ENCODE data around the gene MEIS2.

DNA sequence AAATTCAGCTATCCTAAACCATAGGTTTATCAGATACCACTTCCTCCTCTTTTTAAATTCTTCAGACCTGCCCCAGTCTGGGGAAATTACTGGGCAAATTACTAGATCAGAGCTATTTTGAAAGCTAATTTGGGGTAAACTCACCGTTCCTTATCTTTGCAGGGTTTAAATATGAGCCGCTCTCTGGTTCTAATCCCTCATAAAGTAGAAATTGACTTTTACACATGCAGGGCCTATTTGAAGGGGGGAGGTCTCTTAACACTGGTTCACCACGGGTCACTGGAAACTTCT lies 11.0 kb upstream of the MEIS2 start:
- TF ChIP-seq ZSCAN16 (tag by site-specific recombination; IDR thresholded peaks at IDR 0.05): no peak
- TF ChIP-seq, protein P1, sequence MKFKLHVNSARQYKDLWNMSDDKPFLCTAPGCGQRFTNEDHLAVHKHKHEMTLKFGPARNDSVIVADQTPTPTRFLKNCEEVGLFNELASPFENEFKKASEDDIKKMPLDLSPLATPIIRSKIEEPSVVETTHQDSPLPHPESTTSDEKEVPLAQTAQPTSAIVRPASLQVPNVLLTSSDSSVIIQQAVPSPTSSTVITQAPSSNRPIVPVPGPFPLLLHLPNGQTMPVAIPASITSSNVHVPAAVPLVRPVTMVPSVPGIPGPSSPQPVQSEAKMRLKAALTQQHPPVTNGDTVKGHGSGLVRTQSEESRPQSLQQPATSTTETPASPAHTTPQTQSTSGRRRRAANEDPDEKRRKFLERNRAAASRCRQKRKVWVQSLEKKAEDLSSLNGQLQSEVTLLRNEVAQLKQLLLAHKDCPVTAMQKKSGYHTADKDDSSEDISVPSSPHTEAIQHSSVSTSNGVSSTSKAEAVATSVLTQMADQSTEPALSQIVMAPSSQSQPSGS (tag by site-specific recombination; IDR thresholded peaks at IDR 0.05; ENCODE audit: low read depth): no peak
- TF ChIP-seq, protein P2, sequence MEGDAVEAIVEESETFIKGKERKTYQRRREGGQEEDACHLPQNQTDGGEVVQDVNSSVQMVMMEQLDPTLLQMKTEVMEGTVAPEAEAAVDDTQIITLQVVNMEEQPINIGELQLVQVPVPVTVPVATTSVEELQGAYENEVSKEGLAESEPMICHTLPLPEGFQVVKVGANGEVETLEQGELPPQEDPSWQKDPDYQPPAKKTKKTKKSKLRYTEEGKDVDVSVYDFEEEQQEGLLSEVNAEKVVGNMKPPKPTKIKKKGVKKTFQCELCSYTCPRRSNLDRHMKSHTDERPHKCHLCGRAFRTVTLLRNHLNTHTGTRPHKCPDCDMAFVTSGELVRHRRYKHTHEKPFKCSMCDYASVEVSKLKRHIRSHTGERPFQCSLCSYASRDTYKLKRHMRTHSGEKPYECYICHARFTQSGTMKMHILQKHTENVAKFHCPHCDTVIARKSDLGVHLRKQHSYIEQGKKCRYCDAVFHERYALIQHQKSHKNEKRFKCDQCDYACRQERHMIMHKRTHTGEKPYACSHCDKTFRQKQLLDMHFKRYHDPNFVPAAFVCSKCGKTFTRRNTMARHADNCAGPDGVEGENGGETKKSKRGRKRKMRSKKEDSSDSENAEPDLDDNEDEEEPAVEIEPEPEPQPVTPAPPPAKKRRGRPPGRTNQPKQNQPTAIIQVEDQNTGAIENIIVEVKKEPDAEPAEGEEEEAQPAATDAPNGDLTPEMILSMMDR (tag by site-specific recombination; IDR thresholded peaks at IDR 0.05): no peak
- TF ChIP-seq ZNF211 (tag by site-specific recombination; IDR thresholded peaks at IDR 0.05; ENCODE audit: low read depth): no peak
- TF ChIP-seq ZFHX2 (tag by site-specific recombination; conservative IDR thresholded peaks at IDR 0.05): no peak
- TF ChIP-seq KLF16 (tag by site-specific recombination; IDR thresholded peaks at IDR 0.05): no peak
- TF ChIP-seq KLF1 (tag by site-specific recombination; IDR thresholded peaks at IDR 0.05): no peak
- TF ChIP-seq, protein P3, sequence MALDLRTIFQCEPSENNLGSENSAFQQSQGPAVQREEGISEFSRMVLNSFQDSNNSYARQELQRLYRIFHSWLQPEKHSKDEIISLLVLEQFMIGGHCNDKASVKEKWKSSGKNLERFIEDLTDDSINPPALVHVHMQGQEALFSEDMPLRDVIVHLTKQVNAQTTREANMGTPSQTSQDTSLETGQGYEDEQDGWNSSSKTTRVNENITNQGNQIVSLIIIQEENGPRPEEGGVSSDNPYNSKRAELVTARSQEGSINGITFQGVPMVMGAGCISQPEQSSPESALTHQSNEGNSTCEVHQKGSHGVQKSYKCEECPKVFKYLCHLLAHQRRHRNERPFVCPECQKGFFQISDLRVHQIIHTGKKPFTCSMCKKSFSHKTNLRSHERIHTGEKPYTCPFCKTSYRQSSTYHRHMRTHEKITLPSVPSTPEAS (tag by site-specific recombination; IDR thresholded peaks at IDR 0.05): no peak
- TF ChIP-seq GLIS2 (tag by site-specific recombination; IDR thresholded peaks at IDR 0.05): no peak

Measured in HEK293 (cell line).